Mucosa of gallbladder (tissue), 1 donor: ENCODE results near the gene MT1G. TPM values are rescaled to one million over a fixed set of nuclear protein-coding genes. Genes with fewer than 3 reads are reported as not detected.
"Not testable (repeated sequence)": the region's sequence is repeated elsewhere in the genome, so short reads cannot be mapped to it uniquely, and the experiment has no call there.

ENCODE experiments used
- DNase-seq: peaks from one replicate; pipeline ENCODE4 v3.0.0-alpha.2; 2020; ENCODE audit warnings: low spot score
- total RNA-seq: library from RNA; stranded (reverse); gene quantifications from one replicate; pipeline ENCODE4 v1.2.1, GENCODE V29; 2021
- donor health status: DM: no; HTN: no; CAD: no.

Gene MT1G
- total RNA-seq, 1 donor from 2014 or later = 55.2 TPM

DNA sequence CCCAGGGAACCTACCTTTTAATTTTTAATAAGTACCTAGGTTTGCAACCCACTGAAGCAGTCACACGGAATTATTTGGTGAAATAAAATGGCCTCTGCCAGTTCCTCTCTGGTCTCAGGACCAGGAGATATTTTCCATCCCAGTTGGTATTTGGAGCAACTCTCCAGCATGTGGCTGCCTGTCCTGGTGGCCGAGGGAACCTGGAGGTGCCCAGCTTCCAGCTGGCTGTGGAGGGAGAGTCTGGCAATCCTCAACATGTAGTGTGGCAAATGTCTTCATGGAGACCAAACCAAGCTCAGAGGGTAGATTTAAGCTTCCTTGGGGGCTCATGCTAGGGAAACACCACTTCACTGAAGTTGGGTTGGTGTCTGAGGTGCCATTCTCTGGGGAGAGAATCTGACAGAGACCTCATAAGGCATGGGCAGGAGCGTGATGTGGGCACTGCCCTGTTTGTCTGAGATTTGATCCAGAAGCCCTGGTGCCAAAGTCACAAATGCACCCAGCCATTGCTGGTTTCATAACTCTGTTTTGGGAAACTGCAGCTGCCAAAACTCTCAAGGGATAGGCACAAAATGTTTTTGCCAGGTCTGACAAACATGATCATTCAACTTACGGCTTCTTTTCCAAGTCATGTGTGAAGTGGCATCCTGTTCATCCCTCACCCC is 17.2 kb upstream of the MT1G start:
- DNase-seq = no peak

DNA sequence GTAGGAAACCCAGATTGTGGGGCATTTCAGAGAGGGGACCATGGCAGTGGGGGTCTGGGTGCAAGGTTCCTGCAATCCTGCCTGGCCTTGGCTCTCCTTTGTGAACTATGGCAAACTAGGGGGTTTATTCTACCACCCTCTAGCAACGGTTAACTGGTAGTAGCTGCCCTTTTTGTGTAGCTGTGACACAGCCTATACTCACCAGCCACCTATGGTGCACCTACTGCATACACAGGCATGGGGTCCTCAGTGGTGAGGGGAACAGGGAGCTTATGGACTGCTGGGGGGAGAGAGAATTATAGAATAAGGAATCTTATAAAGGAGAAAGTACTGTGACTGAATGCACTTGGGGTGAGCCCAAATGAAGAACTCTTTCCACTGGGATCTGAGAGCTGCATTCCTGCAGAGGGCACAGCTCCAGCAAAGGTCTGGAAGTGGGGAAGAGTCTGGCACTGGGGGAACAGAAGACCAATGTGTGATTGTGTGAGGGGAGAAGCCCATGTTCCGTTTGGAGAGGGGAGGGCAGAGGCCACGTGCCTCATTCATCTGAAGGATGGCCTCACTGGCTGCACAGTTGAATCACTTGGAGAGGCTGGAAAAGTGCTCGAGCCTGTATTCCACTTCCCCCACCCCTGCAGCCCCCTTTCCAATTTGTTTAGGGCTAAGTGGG is 16.5 kb upstream of the MT1G start:
- no peak for DNase-seq

- DNase-seq = no peak
Measured at GRCh38 chr16:56683424-56684172, 15.7 kb upstream of the MT1G start.

DNA sequence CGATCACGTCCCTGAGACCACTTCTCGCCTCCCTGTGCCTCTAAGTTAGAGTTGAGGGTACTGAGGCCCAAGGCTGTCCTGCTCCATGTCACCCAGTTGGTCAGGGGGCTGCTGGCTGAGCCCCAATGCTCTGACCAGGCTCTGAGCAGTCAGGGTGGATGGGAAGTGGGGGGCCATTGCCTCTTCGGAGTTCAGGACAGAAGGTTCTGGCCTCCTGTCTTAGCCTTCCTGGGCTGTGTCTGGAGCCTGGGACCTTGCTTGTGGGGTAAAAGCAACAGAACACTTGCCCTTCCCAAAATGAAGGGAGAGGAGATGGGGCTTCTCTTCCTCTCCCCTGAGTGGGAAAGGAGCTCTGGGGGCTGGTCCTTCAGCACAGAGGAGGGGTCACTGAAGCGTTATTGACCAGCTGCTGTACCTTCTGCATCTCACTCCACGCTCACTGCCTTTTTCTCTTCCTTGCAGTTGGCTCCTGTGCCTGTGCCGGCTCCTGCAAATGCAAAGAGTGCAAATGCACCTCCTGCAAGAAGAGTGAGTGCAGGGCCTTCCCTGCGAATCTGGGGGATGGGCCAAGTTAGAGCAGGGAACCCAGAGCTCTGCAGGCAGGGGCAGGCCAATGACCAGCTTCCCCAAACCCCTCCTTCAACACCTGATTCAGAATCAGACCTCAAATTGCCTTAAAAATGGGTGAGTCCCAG is 15.0 kb upstream of the MT1G start:
- DNase-seq = no peak

- DNase-seq = peak; percentile 92
Measured at GRCh38 chr16:56681939-56682702, 14.3 kb upstream of the MT1G start, which contains the start of gene MT1X. TSS of gene MT1X (plus strand) at chr16:56682470. CDS start at chr16:56682541, 71 bp downstream.

DNA sequence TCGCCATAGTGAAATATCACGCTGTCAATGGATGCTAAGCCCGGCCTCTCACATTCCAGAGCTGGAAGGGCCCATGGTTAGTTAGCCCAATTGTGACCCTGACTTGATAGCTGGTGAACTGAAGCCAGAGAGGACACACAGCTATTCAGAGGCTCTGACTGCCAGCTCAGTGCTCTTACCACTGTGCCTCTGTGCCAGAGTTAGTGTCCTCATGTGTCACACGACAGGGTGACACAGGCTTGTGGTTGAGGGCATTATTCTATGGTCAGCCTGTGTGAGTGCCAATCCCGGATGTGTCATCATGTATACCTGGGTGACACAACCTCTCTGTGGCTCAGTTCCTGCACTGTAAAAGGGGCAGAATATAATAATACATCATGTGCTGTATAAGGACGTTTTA is 12.0 kb upstream of the MT1G start:
- DNase-seq = no peak

- DNase-seq = no peak
Measured at GRCh38 chr16:56679078-56679730, 11.3 kb upstream of the MT1G start.

DNA sequence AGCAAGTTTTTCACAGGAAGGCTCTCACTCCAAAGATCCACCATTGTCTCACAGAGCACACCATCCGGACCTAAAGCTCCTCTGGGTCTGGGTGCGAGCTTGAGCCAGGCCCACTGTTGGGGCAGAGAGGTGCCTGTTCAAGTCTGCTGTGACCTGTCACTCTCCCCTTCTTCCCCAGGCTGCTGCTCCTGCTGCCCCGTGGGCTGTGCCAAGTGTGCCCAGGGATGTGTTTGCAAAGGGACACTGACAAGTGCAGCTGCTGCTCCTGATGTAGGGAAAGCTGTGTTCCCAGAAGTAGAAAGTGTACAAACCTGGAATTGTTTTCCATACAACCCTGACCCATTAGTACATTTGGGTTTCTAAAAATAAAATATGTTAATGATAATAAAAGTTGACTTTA is 9.6 kb upstream of the MT1G start:
- no peak for DNase-seq

- DNase-seq = no peak
Measured at GRCh38 chr16:56675685-56676210, 7.9 kb upstream of the MT1G start.

GRCh38 chr16:56674570-56674969 is 6.7 kb upstream of the MT1G start:
- not testable (repeated sequence) for DNase-seq

- no peak for DNase-seq
Measured at GRCh38 chr16:56673921-56674320, 6.1 kb upstream of the MT1G start.

- DNase-seq = no peak
Measured at GRCh38 chr16:56672761-56673536, 5.1 kb upstream of the MT1G start.

- not testable (repeated sequence) for DNase-seq
Measured at GRCh38 chr16:56672171-56672570, 4.3 kb upstream of the MT1G start.

DNA sequence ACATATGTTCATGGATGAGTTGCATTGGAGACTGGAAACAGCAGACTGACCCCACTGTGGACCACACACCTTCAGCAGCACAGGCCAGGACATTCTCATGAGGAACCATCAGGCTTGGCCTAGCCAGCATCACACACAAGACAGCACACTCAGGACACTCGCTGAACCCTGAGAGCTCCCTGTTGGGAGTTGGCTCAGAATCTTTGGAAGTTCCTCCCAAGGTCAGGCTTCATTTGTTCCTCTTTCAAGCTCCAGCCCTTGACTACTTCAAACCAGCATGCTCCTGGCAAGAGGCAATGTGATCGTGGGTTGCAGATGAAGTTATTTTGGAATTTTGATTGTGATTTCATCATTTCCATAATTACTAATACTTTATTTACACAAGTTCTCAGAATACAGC is 3.8 kb upstream of the MT1G start:
- not testable (repeated sequence) for DNase-seq

- no peak for DNase-seq
Measured at GRCh38 chr16:56670620-56670934, 2.7 kb upstream of the MT1G start.

GRCh38 chr16:56669840-56670619 is 2.2 kb upstream of the MT1G start:
- no peak for DNase-seq

DNA sequence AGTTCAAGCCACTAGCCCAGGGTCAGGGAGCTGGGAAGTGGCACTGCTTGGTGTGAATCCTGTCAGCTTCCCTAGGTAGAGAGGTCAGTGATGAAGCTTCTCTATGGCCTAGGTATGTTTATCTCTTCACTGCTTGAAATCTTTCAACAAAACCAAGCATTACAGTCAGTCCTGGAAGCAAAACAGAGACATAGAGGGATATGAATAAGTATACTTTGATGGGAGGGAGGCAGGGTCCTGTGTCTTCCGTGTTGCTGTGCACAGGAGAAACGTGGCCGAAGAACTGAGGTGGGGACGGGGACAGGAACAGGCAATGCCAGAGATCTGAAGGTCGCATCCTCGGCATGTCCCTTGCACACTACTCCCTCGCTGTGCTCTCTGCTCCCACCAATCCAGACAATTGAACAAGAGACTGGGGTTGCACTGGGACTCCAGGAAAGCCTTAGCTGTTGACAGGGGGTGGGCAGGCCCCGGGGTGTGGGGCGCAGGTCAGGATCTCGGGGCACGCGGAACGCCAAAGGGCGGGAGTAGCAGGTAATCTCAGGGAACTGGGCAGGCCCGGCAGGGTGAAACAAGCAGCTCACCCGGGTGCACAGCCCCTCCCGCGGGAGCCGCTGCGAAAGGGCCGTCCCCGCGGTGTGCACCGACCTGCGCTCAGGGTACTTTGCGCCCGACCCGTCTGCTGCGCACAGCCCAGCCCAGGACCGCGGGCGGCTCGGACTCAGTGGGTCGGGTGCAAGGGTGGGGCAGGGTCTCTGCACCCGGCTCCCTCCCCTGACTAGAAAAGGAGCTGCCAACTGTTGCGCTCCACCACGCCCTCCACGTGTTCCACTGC is 1.4 kb upstream of the MT1G start, which contains the start of gene MT1H:
Gene MT1H (plus strand): TSS at position 810 of the 835 bp plus-strand sequence. CDS start 71 bp downstream, outside the sequence.
- no peak for DNase-seq
